GM12878 (cell line): ENCODE data around the gene LRRC7.

Experiments
- BACH1 ChIP-seq: fragments of 450-650 bp; IDR thresholded peaks from 2 replicates; pipeline ENCODE4 v1.6.1; 2017; ENCODE audit warnings: mild to moderate bottlenecking, borderline replicate concordance
- CEBPB ChIP-seq, 2 experiments: fragments of 150-350 bp in 1 of 2; IDR thresholded peaks; 2 replicates each; pipeline ENCODE4 v1.6.1; 2012 to 2014; ENCODE audit warnings: low read depth in 2 of 2, low read length in 2 of 2, borderline replicate concordance in 1 of 2, inconsistent platforms in 1 of 2
- EGR1 ChIP-seq, 2 experiments: IDR thresholded peaks; 1 replicate in 1 of 2; 2 replicates in 1 of 2; pipeline ENCODE4 v1.6.1; 2011 to 2012; ENCODE audit warnings: low read depth in 2 of 2, low read length in 2 of 2, borderline replicate concordance in 1 of 2, mild to moderate bottlenecking in 1 of 2, moderate library complexity in 1 of 2
- FOS ChIP-seq: IDR thresholded peaks from 3 replicates; pipeline ENCODE4 v1.6.1; 2011; ENCODE audit warnings: borderline replicate concordance; ENCODE audit not compliant: insufficient read length; ENCODE audit errors: extremely low read depth
- HDAC2 ChIP-seq: fragments of 200-600 bp; sonication (generic); IDR thresholded peaks from 2 replicates; pipeline ENCODE4 v1.6.1; 2017
- KLF5 ChIP-seq: fragments of 450-650 bp; IDR thresholded peaks from 2 replicates; pipeline ENCODE4 v1.6.1; 2014; ENCODE audit warnings: mild to moderate bottlenecking; ENCODE audit not compliant: partially characterized antibody
- MYB ChIP-seq: fragments of 150-350 bp; IDR thresholded peaks from 2 replicates; pipeline ENCODE4 v1.6.1; 2014; ENCODE audit warnings: mild to moderate bottlenecking, low read depth, low read length, borderline replicate concordance
- POLR2A ChIP-seq: IDR thresholded peaks from 2 replicates; pipeline ENCODE4 v1.6.1; 2011; ENCODE audit warnings: low read depth, mild to moderate bottlenecking, low read length
- SP1 ChIP-seq: IDR thresholded peaks from one replicate; pipeline ENCODE4 v1.6.1; 2011; ENCODE audit warnings: low read depth, low read length
- TAF1 ChIP-seq: IDR thresholded peaks from 2 replicates; pipeline ENCODE4 v1.6.1; 2011; ENCODE audit warnings: mild to moderate bottlenecking, low read depth, low read length, borderline replicate concordance
- ZZZ3 ChIP-seq: IDR thresholded peaks from 2 replicates; pipeline ENCODE4 v1.6.1; 2011; ENCODE audit warnings: low read depth; ENCODE audit not compliant: control insufficient read depth, insufficient read length
- TF ChIP-seq, protein P1 (sequence below), 3 experiments: IDR thresholded peaks in 2 of 3; conservative IDR thresholded peaks in 1 of 3; 2 replicates each; pipeline ENCODE4 v1.5.1; 2011; ENCODE audit warnings: low read depth in 3 of 3, low read length in 3 of 3, mild to moderate bottlenecking in 3 of 3, control low read depth in 2 of 3, moderate library complexity in 2 of 3, inconsistent platforms in 1 of 3, mixed read lengths in 1 of 3; ENCODE audit not compliant: control insufficient read depth in 2 of 3, insufficient read depth in 1 of 3; ENCODE audit errors: extremely low read depth in 1 of 3
- TF ChIP-seq, protein P2 (sequence below): IDR thresholded peaks from 2 replicates; pipeline ENCODE4 v1.6.1; 2012; ENCODE audit warnings: low read depth, low read length, improper control_type of control experiment
- TF ChIP-seq, protein P3 (sequence below): fragments of 450-650 bp; formaldehyde crosslinking; IDR thresholded peaks from 2 replicates; pipeline ENCODE4 v1.4.0; 2020; ENCODE audit warnings: mild to moderate bottlenecking, moderate library complexity

DNA sequence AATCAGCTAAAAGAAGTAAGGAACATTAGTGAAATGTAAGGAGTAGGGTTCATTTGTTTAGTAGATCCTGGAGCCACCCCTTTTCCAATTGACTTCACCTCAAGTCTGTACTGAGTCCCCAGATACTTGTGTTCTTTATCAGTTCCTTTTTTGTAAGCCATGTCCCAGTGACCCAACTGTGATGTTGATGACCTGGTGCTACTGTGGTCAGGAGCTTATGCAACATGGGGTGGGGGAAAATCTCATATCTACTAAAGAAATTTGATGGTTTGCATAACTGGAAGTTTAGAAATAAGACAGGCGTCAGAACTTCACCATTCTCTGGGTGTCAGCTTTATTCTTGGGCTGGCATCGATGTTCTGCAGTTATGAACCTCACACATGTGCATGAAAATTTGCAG is 120.5 kb downstream of the LRRC7 start:
- TF ChIP-seq TAF1 = no peak
- TF ChIP-seq EGR1 (IDR thresholded peaks at IDR 0.05; ENCODE audit: borderline replicate concordance in 1 of 2, low read depth in 2 of 2, low read length in 2 of 2) = no peak
- TF ChIP-seq, protein P1, sequence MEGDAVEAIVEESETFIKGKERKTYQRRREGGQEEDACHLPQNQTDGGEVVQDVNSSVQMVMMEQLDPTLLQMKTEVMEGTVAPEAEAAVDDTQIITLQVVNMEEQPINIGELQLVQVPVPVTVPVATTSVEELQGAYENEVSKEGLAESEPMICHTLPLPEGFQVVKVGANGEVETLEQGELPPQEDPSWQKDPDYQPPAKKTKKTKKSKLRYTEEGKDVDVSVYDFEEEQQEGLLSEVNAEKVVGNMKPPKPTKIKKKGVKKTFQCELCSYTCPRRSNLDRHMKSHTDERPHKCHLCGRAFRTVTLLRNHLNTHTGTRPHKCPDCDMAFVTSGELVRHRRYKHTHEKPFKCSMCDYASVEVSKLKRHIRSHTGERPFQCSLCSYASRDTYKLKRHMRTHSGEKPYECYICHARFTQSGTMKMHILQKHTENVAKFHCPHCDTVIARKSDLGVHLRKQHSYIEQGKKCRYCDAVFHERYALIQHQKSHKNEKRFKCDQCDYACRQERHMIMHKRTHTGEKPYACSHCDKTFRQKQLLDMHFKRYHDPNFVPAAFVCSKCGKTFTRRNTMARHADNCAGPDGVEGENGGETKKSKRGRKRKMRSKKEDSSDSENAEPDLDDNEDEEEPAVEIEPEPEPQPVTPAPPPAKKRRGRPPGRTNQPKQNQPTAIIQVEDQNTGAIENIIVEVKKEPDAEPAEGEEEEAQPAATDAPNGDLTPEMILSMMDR (IDR thresholded peaks at IDR 0.05 in 2 of 3, conservative IDR thresholded peaks at IDR 0.05 in 1 of 3; ENCODE audit: control insufficient read depth in 2 of 3, extremely low read depth in 1 of 3, insufficient read depth in 1 of 3, low read depth in 3 of 3, low read length in 3 of 3) = no peak
- TF ChIP-seq, protein P2, sequence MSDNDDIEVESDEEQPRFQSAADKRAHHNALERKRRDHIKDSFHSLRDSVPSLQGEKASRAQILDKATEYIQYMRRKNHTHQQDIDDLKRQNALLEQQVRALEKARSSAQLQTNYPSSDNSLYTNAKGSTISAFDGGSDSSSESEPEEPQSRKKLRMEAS = no peak
- no peak for TF ChIP-seq HDAC2
- TF ChIP-seq ZZZ3 = no peak
- TF ChIP-seq, protein P3, sequence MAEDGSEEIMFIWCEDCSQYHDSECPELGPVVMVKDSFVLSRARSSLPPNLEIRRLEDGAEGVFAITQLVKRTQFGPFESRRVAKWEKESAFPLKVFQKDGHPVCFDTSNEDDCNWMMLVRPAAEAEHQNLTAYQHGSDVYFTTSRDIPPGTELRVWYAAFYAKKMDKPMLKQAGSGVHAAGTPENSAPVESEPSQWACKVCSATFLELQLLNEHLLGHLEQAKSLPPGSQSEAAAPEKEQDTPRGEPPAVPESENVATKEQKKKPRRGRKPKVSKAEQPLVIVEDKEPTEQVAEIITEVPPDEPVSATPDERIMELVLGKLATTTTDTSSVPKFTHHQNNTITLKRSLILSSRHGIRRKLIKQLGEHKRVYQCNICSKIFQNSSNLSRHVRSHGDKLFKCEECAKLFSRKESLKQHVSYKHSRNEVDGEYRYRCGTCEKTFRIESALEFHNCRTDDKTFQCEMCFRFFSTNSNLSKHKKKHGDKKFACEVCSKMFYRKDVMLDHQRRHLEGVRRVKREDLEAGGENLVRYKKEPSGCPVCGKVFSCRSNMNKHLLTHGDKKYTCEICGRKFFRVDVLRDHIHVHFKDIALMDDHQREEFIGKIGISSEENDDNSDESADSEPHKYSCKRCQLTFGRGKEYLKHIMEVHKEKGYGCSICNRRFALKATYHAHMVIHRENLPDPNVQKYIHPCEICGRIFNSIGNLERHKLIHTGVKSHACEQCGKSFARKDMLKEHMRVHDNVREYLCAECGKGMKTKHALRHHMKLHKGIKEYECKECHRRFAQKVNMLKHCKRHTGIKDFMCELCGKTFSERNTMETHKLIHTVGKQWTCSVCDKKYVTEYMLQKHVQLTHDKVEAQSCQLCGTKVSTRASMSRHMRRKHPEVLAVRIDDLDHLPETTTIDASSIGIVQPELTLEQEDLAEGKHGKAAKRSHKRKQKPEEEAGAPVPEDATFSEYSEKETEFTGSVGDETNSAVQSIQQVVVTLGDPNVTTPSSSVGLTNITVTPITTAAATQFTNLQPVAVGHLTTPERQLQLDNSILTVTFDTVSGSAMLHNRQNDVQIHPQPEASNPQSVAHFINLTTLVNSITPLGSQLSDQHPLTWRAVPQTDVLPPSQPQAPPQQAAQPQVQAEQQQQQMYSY (CRISPR knock-in tag) = no peak
- no peak for TF ChIP-seq KLF5
- TF ChIP-seq FOS = no peak
- TF ChIP-seq SP1 = no peak
- TF ChIP-seq CEBPB (IDR thresholded peaks at IDR 0.05; ENCODE audit: borderline replicate concordance in 1 of 2, low read depth in 2 of 2, low read length in 2 of 2) = no peak
- TF ChIP-seq POLR2A = no peak
- TF ChIP-seq MYB = no peak
- TF ChIP-seq BACH1 = no peak
